WTC11 (cell line): ENCODE results near the gene CDH13. TPM values are rescaled to one million over a fixed set of nuclear protein-coding genes. Genes with fewer than 3 reads are reported as not detected.

Source experiments
- ATAC-seq: fragments of 200-7000 bp; cut with Tn5 transposase; 2 replicates; pipeline ENCODE4 v1.10.0; 2021; ENCODE audit warnings: mild to moderate bottlenecking, moderate library complexity
- CTCF ChIA-PET: fragments of 300-600 bp; sonication (Branson Sonifier 250); formaldehyde crosslinking; loops from one replicate; lab custom pipeline; 2021; ENCODE audit warnings: antibody characterized with exemption; lab: Charles Lee
- POLR2A ChIA-PET: fragments of 350-600 bp; sonication (Branson Sonifier 250); formaldehyde crosslinking; loops from one replicate; lab custom pipeline; 2021; ENCODE audit warnings: antibody characterized with exemption; lab: Charles Lee
- DNase-seq: peaks from one replicate; pipeline ENCODE4 v3.0.0; 2021; ENCODE audit warnings: low spot score
- H3K27ac Mint-ChIP-seq: 2 replicates; pipeline ENCODE4 v1.8.0; 2021; ENCODE audit warnings: mixed read lengths
- H3K27me3 Mint-ChIP-seq: 2 replicates; pipeline ENCODE4 v1.8.0; 2021; ENCODE audit warnings: low read depth, mild to moderate bottlenecking, moderate library complexity, mixed read lengths
- H3K36me3 Mint-ChIP-seq: 2 replicates; pipeline ENCODE4 v1.8.0; 2021; ENCODE audit warnings: mixed read lengths
- H3K4me1 Mint-ChIP-seq: 2 replicates; pipeline ENCODE4 v1.8.0; 2022; ENCODE audit warnings: mixed read lengths
- H3K4me3 Mint-ChIP-seq: 2 replicates; pipeline ENCODE4 v1.8.0; 2021; ENCODE audit warnings: mild to moderate bottlenecking, moderate library complexity, mixed read lengths
- H3K9me3 Mint-ChIP-seq: 2 replicates; pipeline ENCODE4 v1.8.0; 2021; ENCODE audit warnings: mixed read lengths
- ATF2 ChIP-seq: sonication (generic); formaldehyde crosslinking; IDR thresholded peaks from 2 replicates; pipeline ENCODE4 v1.8.1; 2022; ENCODE audit warnings: low read depth, missing genetic modification reagents, borderline replicate concordance
- ATF3 ChIP-seq: sonication (generic); formaldehyde crosslinking; conservative IDR thresholded peaks from 2 replicates; pipeline ENCODE4 v1.8.1; 2022; ENCODE audit warnings: mild to moderate bottlenecking, missing genetic modification reagents
- CREM ChIP-seq: sonication (generic); formaldehyde crosslinking; IDR thresholded peaks from 2 replicates; pipeline ENCODE4 v1.8.1; 2022; ENCODE audit warnings: mild to moderate bottlenecking, missing genetic modification reagents, moderate library complexity
- GABPB1 ChIP-seq: sonication (generic); formaldehyde crosslinking; IDR thresholded peaks from 2 replicates; pipeline ENCODE4 v1.8.1; 2023; ENCODE audit warnings: mild to moderate bottlenecking, missing genetic modification reagents
- HMGXB4 ChIP-seq: sonication (generic); formaldehyde crosslinking; IDR thresholded peaks from 2 replicates; pipeline ENCODE4 v1.8.1; 2023; ENCODE audit warnings: mild to moderate bottlenecking, moderate library complexity, missing genetic modification reagents
- MAX ChIP-seq: sonication (generic); formaldehyde crosslinking; IDR thresholded peaks from 2 replicates; pipeline ENCODE4 v1.8.0; 2022; ENCODE audit warnings: mild to moderate bottlenecking, missing genetic modification reagents
- MXD4 ChIP-seq: fragments of 250-450 bp; sonication (Bioruptor Pico); IDR thresholded peaks from 2 replicates; pipeline ENCODE4 v1.8.0; 2021; ENCODE audit warnings: mild to moderate bottlenecking, moderate library complexity, borderline replicate concordance
- NFATC4 ChIP-seq: fragments of 250-450 bp; sonication (Bioruptor Pico); IDR thresholded peaks from 2 replicates; pipeline ENCODE4 v1.9.0; 2021; ENCODE audit warnings: mild to moderate bottlenecking
- NFE2L1 ChIP-seq: sonication (generic); formaldehyde crosslinking; IDR thresholded peaks from 2 replicates; pipeline ENCODE4 v1.8.1; 2023; ENCODE audit warnings: missing genetic modification reagents
- SMAD3 ChIP-seq: sonication (generic); formaldehyde crosslinking; IDR thresholded peaks from 2 replicates; pipeline ENCODE4 v1.8.0; 2022; ENCODE audit warnings: missing genetic modification reagents, mild to moderate bottlenecking, borderline replicate concordance
- SMAD4 ChIP-seq: sonication (generic); formaldehyde crosslinking; IDR thresholded peaks from 2 replicates; pipeline ENCODE4 v1.8.0; 2022; ENCODE audit warnings: mild to moderate bottlenecking, missing genetic modification reagents
- SP1 ChIP-seq: sonication (generic); formaldehyde crosslinking; conservative IDR thresholded peaks from 2 replicates; pipeline ENCODE4 v1.8.1; 2022; ENCODE audit warnings: missing genetic modification reagents
- TCF7 ChIP-seq: sonication (generic); formaldehyde crosslinking; IDR thresholded peaks from 2 replicates; pipeline ENCODE4 v1.8.0; 2022; ENCODE audit warnings: mild to moderate bottlenecking, low read depth, missing genetic modification reagents, moderate library complexity
- TEAD1 ChIP-seq: sonication (generic); formaldehyde crosslinking; IDR thresholded peaks from 2 replicates; pipeline ENCODE4 v1.8.0; 2022; ENCODE audit warnings: mild to moderate bottlenecking, missing genetic modification reagents
- ZNF121 ChIP-seq: sonication (generic); formaldehyde crosslinking; IDR thresholded peaks from 2 replicates; pipeline ENCODE4 v1.8.0; 2023; ENCODE audit warnings: missing genetic modification reagents
- ZNF396 ChIP-seq: fragments of 250-450 bp; sonication (Bioruptor Pico); IDR thresholded peaks from 2 replicates; pipeline ENCODE4 v1.8.0; 2021; ENCODE audit warnings: mild to moderate bottlenecking, moderate library complexity, borderline replicate concordance
- total RNA-seq: library from RNA; stranded (reverse); gene quantifications from 3 replicates; pipeline ENCODE4 v1.2.3, GENCODE V29; 2021
- TF ChIP-seq, protein P1 (sequence below): sonication (generic); formaldehyde crosslinking; IDR thresholded peaks from 2 replicates; pipeline ENCODE4 v1.8.1; 2022; ENCODE audit warnings: low read depth, mild to moderate bottlenecking, moderate library complexity, missing genetic modification reagents, borderline replicate concordance
- TF ChIP-seq, protein P2 (sequence below): sonication (generic); formaldehyde crosslinking; IDR thresholded peaks from 2 replicates; pipeline ENCODE4 v1.8.0; 2022; ENCODE audit warnings: mild to moderate bottlenecking, missing genetic modification reagents
- TF ChIP-seq, protein P3 (sequence below): sonication (generic); formaldehyde crosslinking; IDR thresholded peaks from 2 replicates; pipeline ENCODE4 v1.8.0; 2022; ENCODE audit warnings: missing genetic modification reagents
- TF ChIP-seq, protein P4 (sequence below): fragments of 200-600 bp; IDR thresholded peaks from 2 replicates; pipeline ENCODE4 v1.8.0; 2022; ENCODE audit warnings: antibody characterized with exemption

CDH13 gene
- total RNA-seq, 1 experiment from 2014 or later = 0.81 TPM

GRCh38 chr16:83623892-83624291 lies 997.1 kb downstream of the CDH13 start:
- DNase-seq (no peak), ATAC-seq (no peak)
- Mint-ChIP-seq H3K36me3 (no peaks in the 10 kb centered on the region), H3K4me1 (peaks cover 34% of the 10 kb centered on the region), H3K27ac (no peak overlapping the region), H3K9me3 (no peaks in the 10 kb centered on the region), H3K27me3 (no peaks in the 10 kb centered on the region; the same call in 1 of the 2 replicates), H3K4me3 (no peak overlapping the region)
- ChIA-PET POLR2A (no interaction called here), CTCF (no interaction called here)
- TF ChIP-seq ZNF121 (CRISPR knock-in tag) (no peak), ZNF396 (CRISPR knock-in tag) (no peak), ATF3 (no peak), SP1 (CRISPR knock-in tag) (no peak), NFATC4 (CRISPR knock-in tag) (no peak), TEAD1 (CRISPR knock-in tag) (no peak), HMGXB4 (CRISPR knock-in tag) (no peak), NFE2L1 (CRISPR knock-in tag) (no peak), TCF7 (no peak), CREM (CRISPR knock-in tag) (no peak)
- TF ChIP-seq, protein P1, sequence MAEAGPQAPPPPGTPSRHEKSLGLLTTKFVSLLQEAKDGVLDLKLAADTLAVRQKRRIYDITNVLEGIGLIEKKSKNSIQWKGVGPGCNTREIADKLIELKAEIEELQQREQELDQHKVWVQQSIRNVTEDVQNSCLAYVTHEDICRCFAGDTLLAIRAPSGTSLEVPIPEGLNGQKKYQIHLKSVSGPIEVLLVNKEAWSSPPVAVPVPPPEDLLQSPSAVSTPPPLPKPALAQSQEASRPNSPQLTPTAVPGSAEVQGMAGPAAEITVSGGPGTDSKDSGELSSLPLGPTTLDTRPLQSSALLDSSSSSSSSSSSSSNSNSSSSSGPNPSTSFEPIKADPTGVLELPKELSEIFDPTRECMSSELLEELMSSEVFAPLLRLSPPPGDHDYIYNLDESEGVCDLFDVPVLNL (CRISPR knock-in tag) = no peak
- TF ChIP-seq, protein P2, sequence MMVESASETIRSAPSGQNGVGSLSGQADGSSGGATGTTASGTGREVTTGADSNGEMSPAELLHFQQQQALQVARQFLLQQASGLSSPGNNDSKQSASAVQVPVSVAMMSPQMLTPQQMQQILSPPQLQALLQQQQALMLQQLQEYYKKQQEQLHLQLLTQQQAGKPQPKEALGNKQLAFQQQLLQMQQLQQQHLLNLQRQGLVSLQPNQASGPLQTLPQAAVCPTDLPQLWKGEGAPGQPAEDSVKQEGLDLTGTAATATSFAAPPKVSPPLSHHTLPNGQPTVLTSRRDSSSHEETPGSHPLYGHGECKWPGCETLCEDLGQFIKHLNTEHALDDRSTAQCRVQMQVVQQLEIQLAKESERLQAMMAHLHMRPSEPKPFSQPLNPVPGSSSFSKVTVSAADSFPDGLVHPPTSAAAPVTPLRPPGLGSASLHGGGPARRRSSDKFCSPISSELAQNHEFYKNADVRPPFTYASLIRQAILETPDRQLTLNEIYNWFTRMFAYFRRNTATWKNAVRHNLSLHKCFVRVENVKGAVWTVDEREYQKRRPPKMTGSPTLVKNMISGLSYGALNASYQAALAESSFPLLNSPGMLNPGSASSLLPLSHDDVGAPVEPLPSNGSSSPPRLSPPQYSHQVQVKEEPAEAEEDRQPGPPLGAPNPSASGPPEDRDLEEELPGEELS (CRISPR knock-in tag) = no peak
- TF ChIP-seq, protein P3, sequence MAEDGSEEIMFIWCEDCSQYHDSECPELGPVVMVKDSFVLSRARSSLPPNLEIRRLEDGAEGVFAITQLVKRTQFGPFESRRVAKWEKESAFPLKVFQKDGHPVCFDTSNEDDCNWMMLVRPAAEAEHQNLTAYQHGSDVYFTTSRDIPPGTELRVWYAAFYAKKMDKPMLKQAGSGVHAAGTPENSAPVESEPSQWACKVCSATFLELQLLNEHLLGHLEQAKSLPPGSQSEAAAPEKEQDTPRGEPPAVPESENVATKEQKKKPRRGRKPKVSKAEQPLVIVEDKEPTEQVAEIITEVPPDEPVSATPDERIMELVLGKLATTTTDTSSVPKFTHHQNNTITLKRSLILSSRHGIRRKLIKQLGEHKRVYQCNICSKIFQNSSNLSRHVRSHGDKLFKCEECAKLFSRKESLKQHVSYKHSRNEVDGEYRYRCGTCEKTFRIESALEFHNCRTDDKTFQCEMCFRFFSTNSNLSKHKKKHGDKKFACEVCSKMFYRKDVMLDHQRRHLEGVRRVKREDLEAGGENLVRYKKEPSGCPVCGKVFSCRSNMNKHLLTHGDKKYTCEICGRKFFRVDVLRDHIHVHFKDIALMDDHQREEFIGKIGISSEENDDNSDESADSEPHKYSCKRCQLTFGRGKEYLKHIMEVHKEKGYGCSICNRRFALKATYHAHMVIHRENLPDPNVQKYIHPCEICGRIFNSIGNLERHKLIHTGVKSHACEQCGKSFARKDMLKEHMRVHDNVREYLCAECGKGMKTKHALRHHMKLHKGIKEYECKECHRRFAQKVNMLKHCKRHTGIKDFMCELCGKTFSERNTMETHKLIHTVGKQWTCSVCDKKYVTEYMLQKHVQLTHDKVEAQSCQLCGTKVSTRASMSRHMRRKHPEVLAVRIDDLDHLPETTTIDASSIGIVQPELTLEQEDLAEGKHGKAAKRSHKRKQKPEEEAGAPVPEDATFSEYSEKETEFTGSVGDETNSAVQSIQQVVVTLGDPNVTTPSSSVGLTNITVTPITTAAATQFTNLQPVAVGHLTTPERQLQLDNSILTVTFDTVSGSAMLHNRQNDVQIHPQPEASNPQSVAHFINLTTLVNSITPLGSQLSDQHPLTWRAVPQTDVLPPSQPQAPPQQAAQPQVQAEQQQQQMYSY (CRISPR knock-in tag) = no peak

GRCh38 chr16:83624429-83625120 lies 997.8 kb downstream of the CDH13 start:
- H3K4me1 Mint-ChIP-seq = peaks cover 29% of the 10 kb centered on the region
- DNase-seq = peak; percentile 25
- H3K27ac Mint-ChIP-seq = no peak overlapping the region
- H3K9me3 Mint-ChIP-seq = no peaks in the 10 kb centered on the region
- ChIA-PET CTCF (no interaction called here), POLR2A (no interaction called here)
- no peaks in the 10 kb centered on the region; the same call in 1 of the 2 replicates for H3K27me3 Mint-ChIP-seq
- H3K4me3 Mint-ChIP-seq = no peak overlapping the region
- ATAC-seq = peak; percentile 72
- H3K36me3 Mint-ChIP-seq = no peaks in the 10 kb centered on the region
- TF ChIP-seq, protein P2 (CRISPR knock-in tag) = no peak
- TF ChIP-seq, protein P4, sequence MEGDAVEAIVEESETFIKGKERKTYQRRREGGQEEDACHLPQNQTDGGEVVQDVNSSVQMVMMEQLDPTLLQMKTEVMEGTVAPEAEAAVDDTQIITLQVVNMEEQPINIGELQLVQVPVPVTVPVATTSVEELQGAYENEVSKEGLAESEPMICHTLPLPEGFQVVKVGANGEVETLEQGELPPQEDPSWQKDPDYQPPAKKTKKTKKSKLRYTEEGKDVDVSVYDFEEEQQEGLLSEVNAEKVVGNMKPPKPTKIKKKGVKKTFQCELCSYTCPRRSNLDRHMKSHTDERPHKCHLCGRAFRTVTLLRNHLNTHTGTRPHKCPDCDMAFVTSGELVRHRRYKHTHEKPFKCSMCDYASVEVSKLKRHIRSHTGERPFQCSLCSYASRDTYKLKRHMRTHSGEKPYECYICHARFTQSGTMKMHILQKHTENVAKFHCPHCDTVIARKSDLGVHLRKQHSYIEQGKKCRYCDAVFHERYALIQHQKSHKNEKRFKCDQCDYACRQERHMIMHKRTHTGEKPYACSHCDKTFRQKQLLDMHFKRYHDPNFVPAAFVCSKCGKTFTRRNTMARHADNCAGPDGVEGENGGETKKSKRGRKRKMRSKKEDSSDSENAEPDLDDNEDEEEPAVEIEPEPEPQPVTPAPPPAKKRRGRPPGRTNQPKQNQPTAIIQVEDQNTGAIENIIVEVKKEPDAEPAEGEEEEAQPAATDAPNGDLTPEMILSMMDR = no peak
- no peak for TF ChIP-seq ATF2 (CRISPR knock-in tag)
- TF ChIP-seq SMAD3 (CRISPR knock-in tag) = no peak
- no peak for TF ChIP-seq GABPB1 (CRISPR knock-in tag)
- no peak for TF ChIP-seq MXD4 (CRISPR knock-in tag)
- no peak for TF ChIP-seq MAX
- TF ChIP-seq SMAD4 = no peak
